ENCODE data around the gene PIBF1.
"Not testable (repeated sequence)": the region's sequence is repeated elsewhere in the genome, so short reads cannot be mapped to it uniquely, and the experiment has no call there.

The PIBF1 gene

GRCh38 chr13:72798817-72799216 lies 16.9 kb downstream of the PIBF1 start:
- TF ChIP-seq CTCF (IDR thresholded peaks at IDR 0.05; ENCODE audit: low read depth, low read length): no peak
- H3K4me3 ChIP-seq (ENCODE audit: low read depth, low read length): no peak overlapping the region

- H3K4me3 ChIP-seq (ENCODE audit: low read depth, low read length): no peak overlapping the region
- no peak for TF ChIP-seq CTCF (IDR thresholded peaks at IDR 0.05; ENCODE audit: low read depth, low read length)
These were observed 22.4 kb downstream of the PIBF1 start for GRCh38 chr13:72804301-72804700.

- H3K4me3 ChIP-seq (ENCODE audit: low read depth, low read length): no peak overlapping the region
- TF ChIP-seq CTCF (IDR thresholded peaks at IDR 0.05; ENCODE audit: low read depth, low read length): no peak
These were observed 23.9 kb downstream of the PIBF1 start for GRCh38 chr13:72805676-72806346.

GRCh38 chr13:72806514-72806913 lies 24.6 kb downstream of the PIBF1 start:
- H3K4me3 ChIP-seq (ENCODE audit: low read depth, low read length): not testable (repeated sequence)

GRCh38 chr13:72808917-72809500 lies 27.1 kb downstream of the PIBF1 start:
- TF ChIP-seq CTCF (IDR thresholded peaks at IDR 0.05; ENCODE audit: low read depth, low read length): no peak
- no peak overlapping the region for H3K4me3 ChIP-seq (ENCODE audit: low read depth, low read length)

- no peak overlapping the region for H3K4me3 ChIP-seq (ENCODE audit: low read depth, low read length)
- TF ChIP-seq CTCF (IDR thresholded peaks at IDR 0.05; ENCODE audit: low read depth, low read length): no peak
These were observed 38.4 kb downstream of the PIBF1 start for GRCh38 chr13:72820156-72820897.

- no peak overlapping the region for H3K4me3 ChIP-seq (ENCODE audit: low read depth, low read length)
- TF ChIP-seq CTCF (IDR thresholded peaks at IDR 0.05; ENCODE audit: low read depth, low read length): no peak
These were observed 39.0 kb downstream of the PIBF1 start for GRCh38 chr13:72820898-72821279.
